Measurements from ENCODE around the gene PCSK2.
"Not testable (repeated sequence)": the region's sequence is repeated elsewhere in the genome, so short reads cannot be mapped to it uniquely, and the experiment has no call there.

Gene PCSK2

DNA sequence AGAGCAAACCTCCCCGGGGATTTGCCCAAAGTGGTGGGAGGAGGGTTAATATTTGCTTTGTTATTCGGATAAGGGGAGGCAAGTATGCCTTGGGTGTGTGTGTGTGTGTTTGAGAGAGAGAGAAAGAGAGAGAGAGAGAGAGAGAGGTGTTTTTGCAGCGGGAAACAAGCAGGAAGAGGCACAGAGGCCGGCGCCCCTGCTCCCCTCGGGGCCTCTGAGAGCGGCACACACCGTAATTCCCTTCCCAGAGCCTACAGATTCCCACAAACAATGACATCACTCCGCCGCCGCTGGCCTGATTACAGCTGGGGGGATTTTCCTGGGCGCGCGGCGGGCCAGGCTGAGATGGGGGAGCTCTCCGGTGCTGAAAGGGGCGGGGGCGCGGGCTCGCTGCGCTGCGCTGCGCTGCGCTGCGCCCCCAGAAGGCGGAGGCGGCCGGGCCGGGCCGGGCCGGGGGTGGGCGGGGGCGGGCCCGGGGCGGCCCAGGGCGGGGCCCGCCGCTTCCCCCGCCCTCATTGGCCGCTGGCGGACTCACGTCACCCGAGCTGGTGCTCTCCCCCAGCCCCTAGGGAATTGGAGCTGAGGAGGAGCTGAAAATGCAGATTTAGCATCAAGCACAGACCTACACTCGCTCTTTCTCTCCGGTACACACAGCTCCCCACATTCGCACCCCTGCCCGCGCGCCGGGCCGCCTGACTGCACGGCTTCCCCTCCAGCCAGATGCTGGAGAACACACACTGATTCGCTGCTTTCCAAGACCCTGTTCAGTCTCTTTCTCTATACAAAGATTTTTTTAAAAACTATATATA is at the start of gene PCSK2:
Gene PCSK2 (plus strand): TSS at position 631 of the 809 bp plus-strand sequence. CDS start 266 bp downstream, outside the sequence.
- no peak for DNase-seq

DNA sequence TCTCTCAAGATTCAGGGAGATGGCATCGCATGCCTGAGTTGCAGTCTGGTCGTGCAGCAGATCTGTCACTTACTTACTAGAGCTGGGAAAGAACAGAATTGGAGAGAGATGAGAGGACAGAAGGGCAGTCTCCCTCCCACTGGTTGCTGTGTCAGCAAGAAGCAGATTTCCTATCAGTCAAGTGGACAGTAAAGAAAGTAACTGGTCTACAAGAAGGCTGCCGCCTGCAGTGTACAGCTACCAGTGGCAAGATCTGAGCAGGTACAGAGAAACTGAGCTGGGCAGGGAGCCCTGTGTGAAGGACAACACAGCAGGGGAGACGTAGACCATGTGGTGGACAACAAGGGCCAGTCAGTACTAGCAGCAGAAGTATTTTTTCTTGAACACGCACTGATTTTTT is 49.5 kb upstream of the PCSK2 start:
- no peak for DNase-seq

GRCh38 chr20:17179840-17180239 is 47.0 kb upstream of the PCSK2 start:
- DNase-seq, result no peak

DNA sequence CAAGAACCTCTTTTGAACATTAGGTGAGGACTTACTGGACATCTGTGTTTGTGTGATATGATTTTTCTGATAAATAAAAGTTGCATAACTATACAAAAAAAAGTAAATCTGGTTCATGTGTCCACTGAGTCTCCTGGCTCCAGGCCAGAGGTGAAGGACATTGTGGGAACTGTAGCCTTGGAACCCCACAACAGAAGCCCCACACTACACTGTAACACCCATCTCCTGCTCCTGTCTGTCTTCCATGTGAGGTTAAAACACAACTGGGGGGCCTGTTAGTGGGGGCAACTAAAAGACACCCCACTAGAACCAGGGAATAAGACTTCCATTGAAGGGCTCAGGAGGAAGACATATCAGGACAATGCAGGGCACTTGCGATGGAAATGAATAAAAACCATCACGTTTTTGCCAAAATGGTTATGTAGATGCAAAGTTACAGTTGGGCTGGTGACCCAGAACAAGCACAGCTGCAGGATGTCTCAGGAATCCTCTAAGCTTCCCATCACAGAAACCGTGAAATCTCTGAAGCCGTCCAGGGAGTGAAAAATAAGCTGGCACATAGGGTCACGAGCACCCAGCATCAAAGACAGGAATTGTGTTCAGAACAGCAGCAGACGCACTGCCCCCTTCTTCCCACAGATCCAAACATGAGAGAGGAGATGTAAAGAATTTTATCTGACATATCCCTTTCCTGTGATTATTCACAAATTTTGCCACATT is 36.7 kb upstream of the PCSK2 start:
- DNase-seq, result no peak

GRCh38 chr20:17197041-17197440 is 29.8 kb upstream of the PCSK2 start:
- no peak for DNase-seq

- no peak for DNase-seq
These were observed 24.8 kb upstream of the PCSK2 start for GRCh38 chr20:17202030-17202429.

GRCh38 chr20:17202673-17203072 is 24.2 kb upstream of the PCSK2 start:
- DNase-seq, result no peak

DNA sequence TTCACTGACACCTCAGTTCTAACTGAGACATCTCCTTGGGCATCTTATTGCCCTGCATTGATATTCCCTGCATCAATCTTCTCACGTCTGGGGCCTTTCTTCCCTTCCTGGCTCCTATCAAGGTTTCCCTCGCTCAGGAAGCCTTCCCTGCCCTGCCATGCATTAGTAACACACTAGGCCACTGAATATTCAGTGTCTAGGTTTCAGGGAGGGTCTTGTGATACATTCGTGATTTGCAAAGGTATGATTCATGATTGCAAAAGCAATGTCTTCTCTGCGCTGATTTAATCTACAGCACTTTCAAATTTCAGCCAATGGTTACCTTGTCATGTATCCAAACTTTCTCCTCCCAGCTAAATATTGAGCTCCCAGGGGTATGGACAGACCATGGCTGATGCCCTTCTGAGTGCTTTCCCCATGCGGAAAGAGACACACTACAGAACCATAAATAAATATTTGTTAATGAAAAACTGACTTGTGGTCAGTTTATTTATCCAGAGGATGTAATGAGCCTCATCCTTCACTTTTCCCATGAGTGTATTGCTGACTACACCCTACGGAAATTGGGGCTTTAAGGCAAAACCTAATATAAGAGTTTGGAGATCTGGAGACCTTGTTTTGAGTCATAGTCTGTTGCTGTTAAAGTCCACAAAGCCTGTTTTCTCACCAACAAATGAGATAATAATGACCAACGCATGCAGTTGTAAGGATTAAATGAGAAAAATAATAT is 21.6 kb upstream of the PCSK2 start:
- DNase-seq, result no peak

DNA sequence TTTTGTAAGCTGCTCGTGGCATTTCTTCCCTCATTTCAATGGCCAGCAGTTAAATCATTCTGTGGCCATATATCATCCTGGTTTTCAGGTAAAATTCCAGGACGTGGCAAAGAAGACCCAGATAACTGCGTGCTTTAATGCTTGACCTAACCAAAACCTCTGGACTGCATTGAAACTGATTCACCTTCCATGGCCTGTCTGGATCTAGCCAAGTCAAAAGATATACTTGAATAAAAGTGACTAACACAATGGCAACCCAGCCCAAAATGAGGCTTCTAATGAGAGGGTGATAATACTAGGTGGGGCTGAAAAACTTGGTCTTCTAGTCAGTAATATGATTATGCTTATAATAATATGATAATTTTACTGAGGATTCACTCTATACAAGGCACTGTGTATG is 16.5 kb upstream of the PCSK2 start:
- DNase-seq, result no peak

DNA sequence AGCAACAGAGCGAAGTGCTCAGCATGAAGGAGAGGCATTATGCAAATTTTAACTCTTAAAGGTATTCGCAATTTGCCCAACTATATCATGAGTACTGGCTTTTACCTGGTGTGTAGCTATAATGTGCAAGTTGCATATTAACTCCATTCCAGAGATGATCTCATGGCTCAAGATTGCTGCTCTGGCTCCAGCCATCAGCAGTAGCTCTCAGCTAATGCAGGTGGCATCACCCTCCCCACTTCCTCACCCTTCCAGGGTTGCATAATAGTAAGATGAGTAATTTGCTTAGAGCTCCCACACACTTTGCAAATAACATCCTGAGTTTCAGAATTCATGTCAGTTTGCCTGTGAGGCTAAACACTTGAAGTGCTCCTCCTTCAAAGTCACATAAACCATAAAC is 15.9 kb upstream of the PCSK2 start:
- DNase-seq, result no peak

DNA sequence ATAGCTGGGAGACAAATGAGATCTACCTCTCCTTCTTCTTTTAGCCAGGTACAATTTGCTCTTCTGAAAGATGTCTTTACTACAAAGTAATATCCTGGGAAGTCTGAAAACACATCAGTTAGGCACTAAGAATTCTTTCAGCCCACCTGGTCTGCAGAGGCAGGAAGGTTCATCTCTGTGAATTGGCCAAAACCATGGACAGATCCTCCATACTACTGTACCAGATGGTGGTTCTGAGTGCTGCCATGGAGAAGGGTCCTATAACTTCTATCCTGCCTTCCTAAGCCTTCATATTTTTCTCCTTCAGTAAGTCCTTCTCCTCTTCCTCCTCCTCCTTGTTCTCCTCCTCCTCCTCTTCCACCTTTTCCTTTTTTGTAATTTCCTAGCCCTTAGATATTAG is 11.7 kb upstream of the PCSK2 start:
- DNase-seq, result no peak

DNA sequence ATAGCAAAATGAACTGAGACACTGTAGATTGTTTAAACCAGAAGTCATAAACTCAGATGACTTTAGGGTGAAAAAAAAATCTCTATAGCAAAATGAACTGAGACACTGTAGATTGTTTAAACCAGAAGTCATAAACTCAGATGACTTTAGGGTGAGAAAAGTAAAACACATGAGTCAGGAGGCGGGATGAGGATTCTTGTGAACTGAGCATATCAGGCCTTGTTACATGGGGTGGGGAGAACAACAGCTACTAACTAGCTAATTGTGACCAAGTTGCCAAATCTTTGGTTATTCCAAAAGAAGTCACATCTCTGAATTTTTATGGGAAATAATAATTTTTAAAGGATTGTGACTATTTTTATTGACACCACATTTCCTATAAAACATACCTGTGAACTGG is 7.0 kb upstream of the PCSK2 start:
- DNase-seq, result not testable (repeated sequence)

- DNase-seq, result no peak
These were observed 3.3 kb upstream of the PCSK2 start for GRCh38 chr20:17223553-17223952.

DNA sequence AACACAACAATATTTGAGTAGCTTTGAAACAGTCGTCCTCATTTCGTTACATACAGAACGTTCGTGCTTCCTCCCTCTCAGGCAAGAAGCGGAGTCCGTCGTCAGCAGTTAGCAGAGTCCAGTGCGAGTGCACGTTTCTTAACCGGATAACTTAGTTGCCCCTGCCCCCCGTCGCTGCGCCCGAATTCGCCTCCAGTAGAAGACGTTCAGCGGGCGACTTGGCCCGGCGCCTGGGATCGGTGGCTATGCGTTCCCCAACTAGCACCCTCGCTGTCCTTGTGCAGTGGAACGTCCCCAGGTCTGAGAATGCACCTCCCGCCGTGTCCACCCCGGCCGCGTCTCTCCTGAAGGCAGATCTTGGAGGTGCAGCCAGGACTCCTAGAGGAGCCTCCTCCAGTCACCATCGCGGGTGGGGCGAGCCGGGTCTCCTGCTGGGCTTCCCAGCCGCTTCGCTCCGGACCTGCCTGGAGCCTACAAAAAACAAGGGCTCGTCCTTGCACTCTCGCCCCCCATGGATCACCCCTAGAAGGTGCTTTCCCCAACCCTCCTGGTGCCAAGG is 910 bp upstream of the PCSK2 start:
- DNase-seq, result no peak

GRCh38 chr20:17227219-17227575 is 357 bp downstream of the PCSK2 start:
- DNase-seq, result no peak

DNA sequence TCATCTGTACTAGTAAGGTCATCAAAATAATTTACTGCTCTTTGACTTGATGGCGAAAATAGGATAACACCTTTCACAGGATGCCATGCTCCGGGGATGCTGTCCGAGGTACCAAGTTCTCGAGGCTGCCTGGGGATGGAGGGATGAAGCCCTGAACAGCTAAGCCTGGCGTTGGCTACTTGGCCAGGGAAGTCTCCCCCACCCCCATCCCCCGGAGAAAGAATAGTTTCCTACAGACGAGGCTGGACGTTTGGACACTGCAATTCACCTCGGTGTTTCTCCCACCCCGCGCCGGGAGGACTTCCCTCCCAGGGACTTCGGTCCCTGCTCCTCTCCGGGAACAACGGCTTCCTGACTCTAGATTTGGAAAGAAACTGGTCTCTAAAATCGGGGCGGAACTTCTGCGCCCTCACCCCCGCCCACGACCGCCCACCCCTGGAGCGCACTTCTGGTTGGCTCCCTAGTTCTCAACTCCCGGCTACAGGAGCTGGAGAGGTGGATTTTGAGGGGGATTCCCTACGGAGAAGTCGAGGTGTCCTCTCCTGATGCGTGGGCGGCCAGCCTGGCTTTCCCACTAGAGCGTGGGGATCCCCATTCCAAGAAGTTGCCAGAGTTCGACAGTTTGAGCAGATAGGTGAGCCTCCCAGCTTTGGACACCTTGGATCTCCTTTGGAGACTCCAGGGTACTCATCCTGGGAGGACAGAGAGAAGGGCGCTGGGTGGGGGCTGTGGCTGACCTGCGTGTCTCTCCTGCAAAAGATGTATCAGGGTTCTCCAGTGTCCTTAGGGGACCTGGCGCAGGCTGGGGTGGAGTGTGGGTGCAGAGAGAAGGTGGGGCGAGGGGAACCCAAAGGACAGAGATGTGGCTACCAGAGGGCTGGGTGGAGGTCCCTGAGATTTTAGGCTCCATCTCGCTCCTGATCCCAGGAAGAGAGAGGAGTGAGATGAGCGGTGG is 1.1 kb downstream of the PCSK2 start:
- no peak for DNase-seq

- DNase-seq, result no peak
These were observed 1.8 kb downstream of the PCSK2 start for GRCh38 chr20:17228624-17229061.

DNA sequence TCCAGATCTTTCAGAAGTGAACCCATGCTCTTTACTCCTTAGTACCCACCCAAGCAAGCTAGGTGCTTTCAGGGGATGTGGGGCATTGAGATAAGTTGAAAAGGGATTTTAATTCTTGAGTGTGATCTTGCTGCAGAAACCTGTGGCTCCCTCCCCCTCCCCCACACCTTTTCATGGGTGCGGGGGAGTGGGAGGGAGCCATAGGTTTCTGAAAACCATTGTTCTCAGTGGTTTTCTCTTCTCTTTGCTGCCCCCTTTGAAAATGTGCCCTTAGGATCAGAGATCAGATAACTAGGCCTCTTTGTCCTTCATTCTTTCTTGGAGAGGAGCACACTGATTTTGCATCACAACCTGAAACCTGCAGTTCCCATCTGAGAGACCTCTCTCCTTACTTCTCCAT is 2.4 kb downstream of the PCSK2 start:
- no peak for DNase-seq

GRCh38 chr20:17233626-17234025 is 6.8 kb downstream of the PCSK2 start:
- DNase-seq, result no peak

GRCh38 chr20:17236766-17237165 is 9.9 kb downstream of the PCSK2 start:
- DNase-seq, result no peak

DNA sequence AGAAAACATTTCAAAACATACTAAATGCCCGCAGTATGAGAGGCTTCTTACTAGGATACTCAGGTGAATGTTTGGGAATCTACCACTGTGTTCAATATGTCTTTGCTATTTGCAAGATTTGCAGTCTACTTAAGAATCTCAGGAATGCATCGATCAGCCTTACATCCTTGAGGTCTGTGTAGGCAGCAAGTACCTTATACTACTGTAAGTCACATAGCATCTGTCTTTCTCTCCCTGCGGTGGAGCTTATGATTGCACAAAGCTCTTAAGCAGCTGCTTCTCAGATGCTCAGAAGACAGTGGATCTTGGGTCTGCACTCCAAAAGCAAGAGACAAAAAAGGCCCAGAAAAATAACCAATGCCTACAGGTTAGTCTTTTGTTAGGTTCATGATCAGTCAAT is 21.4 kb downstream of the PCSK2 start:
- DNase-seq, result no peak

- DNase-seq, result no peak
These were observed 35.9 kb downstream of the PCSK2 start for GRCh38 chr20:17262786-17263185.
